Vagina (tissue), 2 donors: ENCODE measurements around the gene PRRC2B. TPM values are rescaled to one million over a fixed set of nuclear protein-coding genes. Genes with fewer than 3 reads are reported as not detected.

Experiments used
- DNase-seq, 2 donors: peaks; one replicate each; pipeline ENCODE4 v3.0.0-alpha.2; 2017; ENCODE audit errors: extremely low spot score in 2 of 2
- H3K27ac ChIP-seq: fragments of 200-600 bp; sonication (generic); one replicate; pipeline ENCODE4 v1.5.1; 2019
- H3K27me3 ChIP-seq: fragments of 200-600 bp; sonication (generic); one replicate; pipeline ENCODE4 v1.5.1; 2019
- H3K36me3 ChIP-seq, 2 donors: fragments of 200-600 bp; sonication (generic); one replicate each; pipeline ENCODE4 v1.5.1; 2017 to 2019
- H3K4me1 ChIP-seq: fragments of 200-600 bp; sonication (generic); one replicate; pipeline ENCODE4 v1.5.1; 2019
- H3K4me3 ChIP-seq, 2 donors: fragments of 200-600 bp; sonication (generic); 1 replicate in 1 of 2; 2 replicates in 1 of 2; pipeline ENCODE4 v1.5.1; 2016 to 2019
- H3K9me3 ChIP-seq: fragments of 200-600 bp; sonication (generic); one replicate; pipeline ENCODE4 v1.5.1; 2019
- CTCF ChIP-seq, 3 experiments: fragments of 450-650 bp in 2 of 3; fragments of 200-600 bp in 1 of 3; sonication (generic) in 1 of 3; IDR thresholded peaks; one replicate each; pipeline ENCODE4 v1.5.1; 2017 to 2019; ENCODE audit warnings: antibody characterized with exemption in 3 of 3, mild to moderate bottlenecking in 2 of 3, moderate library complexity in 2 of 3
- POLR2A ChIP-seq, 2 donors: fragments of 450-650 bp; IDR thresholded peaks; one replicate each; pipeline ENCODE4 v1.6.1; 2017; ENCODE audit warnings: antibody characterized with exemption in 2 of 2, mild to moderate bottlenecking in 2 of 2, moderate library complexity in 2 of 2
- POLR2AphosphoS5 ChIP-seq, 2 donors: sonication (generic); formaldehyde crosslinking; IDR thresholded peaks; one replicate each; pipeline ENCODE4 v1.9.0; 2017; ENCODE audit warnings: antibody characterized with exemption in 2 of 2, mild to moderate bottlenecking in 2 of 2, low read depth in 1 of 2; ENCODE audit not compliant: insufficient read depth in 1 of 2
- intact Hi-C: fragments of 100-400 bp; cut with DNase I; formaldehyde crosslinking; loops from one replicate; pipeline ENCODE4 v1.15.1; 2023
- total RNA-seq: library from RNA; depleted of rRNA; stranded (reverse); fragments of >200 nt; gene quantifications from one replicate; pipeline ENCODE4 v1.2.3, GENCODE V29; 2016

The PRRC2B gene
- total RNA-seq, 1 donor from 2014 or later, result 116 TPM

DNA sequence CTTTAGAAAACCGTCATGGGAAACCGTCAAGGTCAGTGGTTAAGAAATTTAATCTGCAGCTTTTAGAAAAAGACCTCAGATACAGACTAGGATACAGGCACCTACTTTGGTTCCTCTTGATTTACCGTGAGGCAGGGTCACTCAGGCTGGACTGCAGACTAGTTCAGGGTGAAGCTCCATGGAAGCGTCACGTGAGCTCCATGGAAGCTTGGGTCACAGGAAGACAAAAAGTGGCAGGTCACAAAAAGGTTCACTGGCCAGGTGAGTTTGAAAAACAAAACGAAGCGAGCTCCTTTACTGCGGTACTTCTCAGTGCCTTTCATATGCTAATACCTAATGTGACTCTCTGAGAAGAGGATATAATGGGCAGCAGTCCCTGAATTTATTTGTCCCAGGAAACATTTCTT, 43.0 kb downstream of the PRRC2B start:
- H3K36me3 ChIP-seq, result peaks cover 4 to 87% of the 10 kb centered on the region in 2 donors
- no peak for DNase-seq
- H3K27me3 ChIP-seq, result no peaks in the 10 kb centered on the region
- no peak overlapping the region for H3K27ac ChIP-seq
- H3K9me3 ChIP-seq, result no peaks in the 10 kb centered on the region
- intact Hi-C loops, result no loop called here
- H3K4me3 ChIP-seq, result no peak overlapping the region
- H3K4me1 ChIP-seq, result peaks cover 18% of the 10 kb centered on the region
- TF ChIP-seq POLR2AphosphoS5 (IDR thresholded peaks at IDR 0.05; ENCODE audit: insufficient read depth in 1 of 2, low read depth in 1 of 2), result no peak

- Histone ChIP-seq H3K27me3 (no peaks in the 10 kb centered on the region), H3K36me3 (peaks cover 3 to 83% of the 10 kb centered on the region in 2 donors), H3K4me1 (peaks cover 5% of the 10 kb centered on the region), H3K9me3 (no peaks in the 10 kb centered on the region), H3K27ac (no peak overlapping the region), H3K4me3 (no peak overlapping the region)
- intact Hi-C loops, result no loop called here
- no peak for TF ChIP-seq POLR2A (IDR thresholded peaks at IDR 0.05)
- TF ChIP-seq POLR2AphosphoS5 (IDR thresholded peaks at IDR 0.05; ENCODE audit: insufficient read depth in 1 of 2, low read depth in 1 of 2), result no peak
- no peak for TF ChIP-seq CTCF (IDR thresholded peaks at IDR 0.05)
- DNase-seq, result no peak
These were observed 44.3 kb downstream of the PRRC2B start for GRCh38 chr9:131438190-131438589.

GRCh38 chr9:131439224-131439623, 45.3 kb downstream of the PRRC2B start:
- no peaks in the 10 kb centered on the region for H3K27me3 ChIP-seq
- H3K27ac ChIP-seq, result no peak overlapping the region
- peaks cover 0 to 80% of the 10 kb centered on the region in 2 donors for H3K36me3 ChIP-seq
- TF ChIP-seq CTCF (IDR thresholded peaks at IDR 0.05), result no peak
- TF ChIP-seq POLR2A (IDR thresholded peaks at IDR 0.05), result no peak
- no peak for TF ChIP-seq POLR2AphosphoS5 (IDR thresholded peaks at IDR 0.05; ENCODE audit: insufficient read depth in 1 of 2, low read depth in 1 of 2)
- intact Hi-C loops, result no loop called here
- DNase-seq, result no peak
- H3K9me3 ChIP-seq, result no peaks in the 10 kb centered on the region
- H3K4me1 ChIP-seq, result no peaks in the 10 kb centered on the region
- H3K4me3 ChIP-seq, result no peak overlapping the region

- peaks cover 0 to 86% of the 10 kb centered on the region in 2 donors for H3K36me3 ChIP-seq
- DNase-seq, result no peak
These were observed 47.6 kb downstream of the PRRC2B start for GRCh38 chr9:131441441-131441840.

GRCh38 chr9:131442351-131442750, 48.5 kb downstream of the PRRC2B start:
- Histone ChIP-seq H3K36me3 (peaks cover under 1 to 86% of the 10 kb centered on the region in 2 donors), H3K27me3 (no peaks in the 10 kb centered on the region), H3K4me3 (no peak overlapping the region), H3K27ac (no peak overlapping the region), H3K4me1 (no peaks in the 10 kb centered on the region), H3K9me3 (no peaks in the 10 kb centered on the region)
- intact Hi-C loops, result no loop called here
- DNase-seq, result no peak
- TF ChIP-seq POLR2A (IDR thresholded peaks at IDR 0.05) (no peak), POLR2AphosphoS5 (IDR thresholded peaks at IDR 0.05; ENCODE audit: insufficient read depth in 1 of 2, low read depth in 1 of 2) (no peak), CTCF (IDR thresholded peaks at IDR 0.05) (no peak)

More at GRCh38 chr9:131441441-131441840, 47.6 kb downstream of the PRRC2B start:
- Histone ChIP-seq H3K27me3 (no peaks in the 10 kb centered on the region), H3K9me3 (no peaks in the 10 kb centered on the region), H3K4me1 (no peaks in the 10 kb centered on the region), H3K27ac (no peak overlapping the region), H3K4me3 (no peak overlapping the region)
- no peak for TF ChIP-seq CTCF (IDR thresholded peaks at IDR 0.05)
- intact Hi-C loops, result no loop called here

DNA sequence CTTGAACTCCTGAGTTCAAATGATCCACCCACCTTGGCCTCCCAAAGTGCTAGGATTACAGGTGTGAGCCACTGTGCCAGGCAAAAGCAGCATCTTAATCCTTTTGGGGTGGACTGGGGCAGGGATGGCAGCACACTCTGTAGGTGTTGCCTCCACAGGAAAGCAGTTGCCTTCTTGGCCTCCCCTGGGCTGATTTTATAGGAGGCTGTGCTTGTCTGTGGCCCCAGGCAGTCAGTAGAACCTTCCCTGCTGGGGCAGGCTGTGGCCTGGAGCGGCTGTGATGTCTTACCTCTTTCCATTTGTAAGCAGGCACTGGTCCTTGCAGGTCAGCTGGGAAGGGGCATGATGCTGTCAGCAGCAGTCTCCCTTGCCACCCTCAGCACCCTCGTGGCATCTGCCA, 49.8 kb downstream of the PRRC2B start:
- Histone ChIP-seq H3K27ac (no peak overlapping the region), H3K27me3 (no peaks in the 10 kb centered on the region), H3K9me3 (no peaks in the 10 kb centered on the region), H3K4me1 (no peaks in the 10 kb centered on the region), H3K4me3 (no peak overlapping the region), H3K36me3 (peaks cover 4 to 86% of the 10 kb centered on the region in 2 donors)
- intact Hi-C loops, result no loop called here
- TF ChIP-seq POLR2A (IDR thresholded peaks at IDR 0.05) (no peak), POLR2AphosphoS5 (IDR thresholded peaks at IDR 0.05; ENCODE audit: insufficient read depth in 1 of 2, low read depth in 1 of 2) (no peak), CTCF (IDR thresholded peaks at IDR 0.05) (no peak)
- DNase-seq, result no peak
